Ammon's horn (tissue), 1 donor: ENCODE results near the gene TMTC2.

Experiments
- DNase-seq: peaks from one replicate; pipeline ENCODE4 v3.0.0-alpha.2; 2016; ENCODE audit warnings: low spot score

TMTC2 gene

GRCh38 chr12:82883394-82884355 is 197.0 kb downstream of the TMTC2 start:
- no peak for DNase-seq

GRCh38 chr12:82886671-82887340 is 200.1 kb downstream of the TMTC2 start:
- no peak for DNase-seq

GRCh38 chr12:82893896-82894295 is 207.2 kb downstream of the TMTC2 start:
- no peak for DNase-seq

GRCh38 chr12:82896277-82896676 is 209.6 kb downstream of the TMTC2 start:
- no peak for DNase-seq

GRCh38 chr12:82896979-82897378 is 210.3 kb downstream of the TMTC2 start:
- no peak for DNase-seq

GRCh38 chr12:82898441-82898840 is 211.7 kb downstream of the TMTC2 start:
- no peak for DNase-seq

GRCh38 chr12:82904219-82904790 is 217.6 kb downstream of the TMTC2 start:
- DNase-seq, result no peak

- DNase-seq, result no peak
These were observed 223.7 kb downstream of the TMTC2 start for GRCh38 chr12:82910246-82910893.

GRCh38 chr12:82912406-82912805 is 225.7 kb downstream of the TMTC2 start:
- DNase-seq, result no peak

GRCh38 chr12:82919388-82920054 is 232.8 kb downstream of the TMTC2 start:
- DNase-seq, result no peak

- DNase-seq, result no peak
These were observed 237.2 kb downstream of the TMTC2 start for GRCh38 chr12:82923935-82924334.

- no peak for DNase-seq
These were observed 239.9 kb downstream of the TMTC2 start for GRCh38 chr12:82926630-82927029.

- DNase-seq, result no peak
These were observed 243.6 kb downstream of the TMTC2 start for GRCh38 chr12:82930301-82930700.

- DNase-seq, result no peak
These were observed 244.8 kb downstream of the TMTC2 start for GRCh38 chr12:82931349-82932116.

GRCh38 chr12:82937151-82937550 is 250.4 kb downstream of the TMTC2 start:
- no peak for DNase-seq

GRCh38 chr12:82942521-82942920 is 255.8 kb downstream of the TMTC2 start:
- no peak for DNase-seq

GRCh38 chr12:82942991-82943401 is 256.3 kb downstream of the TMTC2 start:
- DNase-seq, result no peak

- DNase-seq, result no peak
These were observed 261.8 kb downstream of the TMTC2 start for GRCh38 chr12:82948491-82948890.

GRCh38 chr12:82950356-82950755 is 263.6 kb downstream of the TMTC2 start:
- DNase-seq, result no peak

GRCh38 chr12:82952946-82953345 is 266.2 kb downstream of the TMTC2 start:
- no peak for DNase-seq

- no peak for DNase-seq
These were observed 266.7 kb downstream of the TMTC2 start for GRCh38 chr12:82953397-82953796.
